Progenitor cell of endocrine pancreas (in vitro differentiated cells): ENCODE measurements around the gene SELL. TPM values are rescaled to one million over a fixed set of nuclear protein-coding genes. Genes with fewer than 3 reads are reported as not detected.

ENCODE experiments used
- DNase-seq: peaks from one replicate; pipeline ENCODE4 v3.0.0; 2021; ENCODE audit warnings: low spot score; ENCODE audit not compliant: unreplicated experiment
- H3K27ac Mint-ChIP-seq: 2 replicates; pipeline ENCODE4 v1.8.0; 2021; ENCODE audit warnings: mild to moderate bottlenecking, moderate library complexity, mixed read lengths
- H3K27me3 Mint-ChIP-seq: 2 replicates; pipeline ENCODE4 v1.8.0; 2021; ENCODE audit warnings: mixed read lengths
- H3K36me3 Mint-ChIP-seq: 2 replicates; pipeline ENCODE4 v1.8.0; 2022; ENCODE audit warnings: mixed read lengths; ENCODE audit not compliant: insufficient read depth
- H3K4me1 Mint-ChIP-seq: 2 replicates; pipeline ENCODE4 v1.8.0; 2021; ENCODE audit warnings: low read depth, mixed read lengths
- H3K4me3 Mint-ChIP-seq: 2 replicates; pipeline ENCODE4 v1.8.0; 2021; ENCODE audit warnings: low read depth, mild to moderate bottlenecking, moderate library complexity, mixed read lengths
- H3K9me3 Mint-ChIP-seq: 2 replicates; pipeline ENCODE4 v1.8.0; 2021; ENCODE audit warnings: low read depth, mixed read lengths
- total RNA-seq: library from RNA; stranded (reverse); gene quantifications from 2 replicates; pipeline ENCODE4 v1.2.1, GENCODE V29; 2021
- TF ChIP-seq, protein P1 (sequence below): fragments of 200-600 bp; sonication (generic); IDR thresholded peaks from one replicate; pipeline ENCODE4 v1.5.0; 2021; ENCODE audit warnings: antibody characterized with exemption, mild to moderate bottlenecking; ENCODE audit not compliant: unreplicated experiment

Gene SELL
- total RNA-seq, 1 donor from 2014 or later: 0.69 TPM

DNA sequence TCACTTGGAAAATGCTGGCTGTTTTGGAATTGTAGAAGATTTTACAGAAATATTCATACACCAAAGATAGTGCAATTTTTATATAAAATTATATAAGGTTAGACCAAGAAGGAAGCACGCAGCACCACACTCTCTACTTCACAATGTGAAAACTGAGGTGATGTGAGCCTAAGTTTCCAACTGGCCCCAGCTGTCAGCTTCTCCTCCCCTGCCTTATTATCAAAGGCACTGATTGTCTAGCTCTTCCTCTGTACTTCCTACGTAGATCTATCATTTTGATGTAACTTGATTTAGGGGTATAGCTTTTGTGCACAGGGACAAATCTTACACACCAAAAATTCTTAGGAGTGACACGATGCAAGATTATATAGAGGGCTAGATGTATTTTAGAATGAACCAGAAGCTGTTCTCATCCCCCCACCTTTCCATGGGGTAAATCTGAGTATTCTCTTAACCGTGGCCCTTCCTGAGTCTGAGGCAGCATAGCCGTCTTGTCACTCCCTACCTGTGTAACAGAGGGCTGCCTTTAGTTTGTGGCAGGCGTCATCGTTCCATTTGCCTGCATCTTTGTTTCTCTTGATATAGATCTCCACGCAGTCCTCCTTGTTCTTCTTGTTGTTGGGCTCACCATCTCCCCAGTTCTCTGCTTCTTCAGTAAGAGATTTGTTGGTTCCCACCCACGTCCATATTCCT, 3.4 kb downstream of the SELL start:
- H3K4me1 Mint-ChIP-seq: peaks cover 3% of the 10 kb centered on the region
- no peak for DNase-seq
- no peaks in the 10 kb centered on the region for H3K9me3 Mint-ChIP-seq
- H3K36me3 Mint-ChIP-seq: no peaks in the 10 kb centered on the region
- TF ChIP-seq, protein P1, sequence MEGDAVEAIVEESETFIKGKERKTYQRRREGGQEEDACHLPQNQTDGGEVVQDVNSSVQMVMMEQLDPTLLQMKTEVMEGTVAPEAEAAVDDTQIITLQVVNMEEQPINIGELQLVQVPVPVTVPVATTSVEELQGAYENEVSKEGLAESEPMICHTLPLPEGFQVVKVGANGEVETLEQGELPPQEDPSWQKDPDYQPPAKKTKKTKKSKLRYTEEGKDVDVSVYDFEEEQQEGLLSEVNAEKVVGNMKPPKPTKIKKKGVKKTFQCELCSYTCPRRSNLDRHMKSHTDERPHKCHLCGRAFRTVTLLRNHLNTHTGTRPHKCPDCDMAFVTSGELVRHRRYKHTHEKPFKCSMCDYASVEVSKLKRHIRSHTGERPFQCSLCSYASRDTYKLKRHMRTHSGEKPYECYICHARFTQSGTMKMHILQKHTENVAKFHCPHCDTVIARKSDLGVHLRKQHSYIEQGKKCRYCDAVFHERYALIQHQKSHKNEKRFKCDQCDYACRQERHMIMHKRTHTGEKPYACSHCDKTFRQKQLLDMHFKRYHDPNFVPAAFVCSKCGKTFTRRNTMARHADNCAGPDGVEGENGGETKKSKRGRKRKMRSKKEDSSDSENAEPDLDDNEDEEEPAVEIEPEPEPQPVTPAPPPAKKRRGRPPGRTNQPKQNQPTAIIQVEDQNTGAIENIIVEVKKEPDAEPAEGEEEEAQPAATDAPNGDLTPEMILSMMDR: no peak
- H3K27ac Mint-ChIP-seq: no peak overlapping the region
- H3K4me3 Mint-ChIP-seq: no peak overlapping the region
- no peaks in the 10 kb centered on the region for H3K27me3 Mint-ChIP-seq

- H3K27me3 Mint-ChIP-seq: no peaks in the 10 kb centered on the region
- no peak for DNase-seq
- TF ChIP-seq, protein P1: no peak
- H3K27ac Mint-ChIP-seq: no peak overlapping the region
- no peak overlapping the region for H3K4me3 Mint-ChIP-seq
- H3K9me3 Mint-ChIP-seq: no peaks in the 10 kb centered on the region
- no peaks in the 10 kb centered on the region for H3K4me1 Mint-ChIP-seq
- no peaks in the 10 kb centered on the region for H3K36me3 Mint-ChIP-seq
These were observed 6.6 kb downstream of the SELL start for GRCh38 chr1:169704797-169705196.

DNA sequence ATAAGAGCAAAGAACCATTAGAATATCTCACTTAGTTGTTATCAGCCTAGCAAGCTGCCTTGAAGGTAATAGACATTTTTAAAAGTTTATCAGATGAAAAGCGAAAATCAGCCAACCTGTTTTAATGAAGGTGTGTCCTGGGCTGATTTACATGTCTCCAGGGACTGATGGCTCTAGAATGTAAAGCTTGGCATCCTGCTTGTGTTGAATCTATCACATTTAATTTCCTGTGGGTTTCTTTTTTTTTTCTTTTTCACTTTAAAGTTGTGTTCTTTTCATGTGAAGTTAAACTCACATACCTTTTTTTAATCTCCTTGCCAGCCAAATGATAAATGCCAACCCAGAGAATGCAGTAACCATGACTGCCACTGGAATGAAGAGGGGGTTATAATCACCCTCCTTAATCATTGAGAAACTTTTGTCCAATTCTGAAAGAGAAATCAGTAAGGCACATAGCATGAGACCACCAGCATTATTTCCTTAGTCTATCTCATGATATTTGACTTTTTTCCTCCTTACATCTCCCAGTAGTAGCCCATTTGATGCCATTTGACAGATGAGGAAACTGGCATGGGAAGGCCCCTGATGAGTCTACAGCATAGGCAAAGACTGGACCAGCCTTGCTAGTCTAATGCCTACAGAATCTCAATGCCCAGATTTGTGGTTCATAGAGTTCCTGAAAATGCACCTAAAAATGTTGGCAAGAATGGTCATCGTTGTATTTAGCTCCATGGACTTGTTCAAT, 10.0 kb downstream of the SELL start:
- no peaks in the 10 kb centered on the region for H3K9me3 Mint-ChIP-seq
- TF ChIP-seq, protein P1: no peak
- H3K27me3 Mint-ChIP-seq: no peaks in the 10 kb centered on the region
- no peak for DNase-seq
- H3K27ac Mint-ChIP-seq: no peak overlapping the region
- no peak overlapping the region for H3K4me3 Mint-ChIP-seq
- H3K36me3 Mint-ChIP-seq: no peaks in the 10 kb centered on the region
- no peaks in the 10 kb centered on the region for H3K4me1 Mint-ChIP-seq

DNA sequence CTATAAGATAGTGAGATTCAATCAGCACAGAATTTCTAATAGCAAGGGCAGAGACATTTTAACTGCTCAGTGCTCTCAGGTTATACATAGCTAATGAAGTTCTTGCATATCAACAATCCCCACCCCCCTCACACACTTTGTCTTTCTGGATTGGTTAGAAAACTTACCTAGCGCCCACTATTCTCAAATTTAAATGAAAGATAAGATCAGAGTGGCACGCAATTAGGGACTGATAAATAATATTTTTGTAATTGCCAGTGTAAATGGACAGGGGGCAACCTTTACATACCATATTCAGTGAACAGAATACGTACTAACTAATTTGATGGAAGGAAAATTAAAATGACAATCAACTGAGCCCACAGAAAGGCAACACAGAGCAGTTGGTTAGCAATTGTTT, 11.7 kb downstream of the SELL start:
- Mint-ChIP-seq H3K9me3 (no peaks in the 10 kb centered on the region), H3K4me3 (no peak overlapping the region)

DNA sequence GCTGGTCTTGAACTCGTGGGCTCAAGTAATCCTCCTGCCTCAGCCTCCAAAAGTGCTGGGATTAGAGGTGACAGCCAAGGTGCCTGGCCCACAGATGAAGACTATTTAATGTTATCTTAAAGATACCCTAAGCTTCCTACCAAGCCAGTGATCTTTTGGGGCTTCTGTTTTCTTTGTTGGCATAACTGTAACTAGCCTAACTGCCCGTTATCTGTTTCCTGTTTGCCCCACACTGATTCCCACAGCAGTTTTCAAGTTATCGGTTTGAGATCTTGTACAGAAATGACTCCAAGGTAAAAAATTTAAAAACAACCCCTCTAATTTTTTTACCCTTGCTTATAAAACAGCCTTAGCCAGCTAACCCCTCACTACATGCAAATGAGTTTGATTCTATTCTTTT, 12.4 kb downstream of the SELL start:
- DNase-seq: no peak
- H3K27ac Mint-ChIP-seq: no peak overlapping the region
- H3K4me1 Mint-ChIP-seq: no peaks in the 10 kb centered on the region
- TF ChIP-seq, protein P1: no peak
- H3K4me3 Mint-ChIP-seq: no peak overlapping the region
- H3K36me3 Mint-ChIP-seq: no peaks in the 10 kb centered on the region
- peaks cover 6% of the 10 kb centered on the region for H3K27me3 Mint-ChIP-seq
- H3K9me3 Mint-ChIP-seq: no peaks in the 10 kb centered on the region

More for the DNA sequence above, 11.7 kb downstream of the SELL start:
- TF ChIP-seq, protein P1: no peak
- no peak overlapping the region for H3K27ac Mint-ChIP-seq
- H3K36me3 Mint-ChIP-seq: no peaks in the 10 kb centered on the region
- H3K4me1 Mint-ChIP-seq: no peaks in the 10 kb centered on the region
- DNase-seq: no peak
- H3K27me3 Mint-ChIP-seq: peaks cover 6% of the 10 kb centered on the region
